T-cell (primary cell): ENCODE results near the gene KCNQ2. TPM values are rescaled to one million over a fixed set of nuclear protein-coding genes. Genes with fewer than 3 reads are reported as not detected.

Source experiments
- ATAC-seq, 4 experiments: fragments of 200-7000 bp in 3 of 4; fragments of 150-1000 bp in 1 of 4; cut with Tn5 transposase; replicated peaks in 1 of 4; 1 replicate in 3 of 4; 2 replicates in 1 of 4; pipeline ENCODE4 v1.10.0; 2021; ENCODE audit warnings: moderate library complexity in 3 of 4, mild to moderate bottlenecking in 2 of 4, moderate number of reproducible peaks in 1 of 4
- CTCF ChIA-PET, 2 donors: fragments of 300-600 bp; sonication (Branson Sonifier 250); formaldehyde crosslinking; loops; one replicate each; lab custom pipeline; 2022; ENCODE audit warnings: antibody characterized with exemption in 2 of 2; lab: Charles Lee
- POLR2A ChIA-PET, 2 donors: fragments of 300-600 bp; sonication (Branson Sonifier 250); formaldehyde crosslinking; loops; one replicate each; lab custom pipeline; 2022; ENCODE audit warnings: antibody characterized with exemption in 2 of 2; lab: Charles Lee
- DNase-seq, 35 experiments: peaks; one replicate each; pipeline versions ENCODE4 v3.0.0 to v3.0.0-alpha.2; 2013 to 2023
- H3K27ac ChIP-seq: one replicate; pipeline ENCODE4 v1.5.1; 2013; ENCODE audit warnings: low read length
- H3K27me3 ChIP-seq, 2 experiments: replicated peaks in 1 of 2; 1 replicate in 1 of 2; 2 replicates in 1 of 2; pipeline versions ENCODE4 v1.6.1 to v1.7.0; 2013; ENCODE audit warnings: low read length in 1 of 2, mixed read lengths in 1 of 2; ENCODE audit not compliant: control insufficient read depth in 2 of 2, insufficient read depth in 2 of 2; ENCODE audit errors: extremely low read depth in 1 of 2
- H3K36me3 ChIP-seq, 2 donors: 1 replicate in 1 of 2; 2 replicates in 1 of 2; pipeline versions ENCODE4 v1.6.1 to v1.7.0; 2013; ENCODE audit warnings: low read length in 1 of 2; ENCODE audit not compliant: control insufficient read depth in 2 of 2, insufficient read depth in 1 of 2; ENCODE audit errors: extremely low read depth in 1 of 2
- H3K4me1 ChIP-seq, 2 experiments: 1 replicate in 1 of 2; 2 replicates in 1 of 2; pipeline versions ENCODE4 v1.6.1 to v1.7.0; 2013; ENCODE audit warnings: low read length in 2 of 2, mixed read lengths in 1 of 2; ENCODE audit not compliant: insufficient read depth in 2 of 2, control insufficient read depth in 1 of 2; ENCODE audit errors: extremely low read depth in 1 of 2
- H3K4me3 ChIP-seq, 2 donors: 1 replicate in 1 of 2; 2 replicates in 1 of 2; pipeline versions ENCODE4 v1.5.1 to v1.7.0; 2013; ENCODE audit warnings: mild to moderate bottlenecking in 2 of 2, low read length in 1 of 2, moderate library complexity in 1 of 2; ENCODE audit not compliant: control insufficient read depth in 1 of 2; ENCODE audit errors: extremely low read depth in 1 of 2
- H3K9me3 ChIP-seq: 2 replicates; pipeline ENCODE4 v1.7.0; 2013
- H3K27ac Mint-ChIP-seq, 2 donors: one replicate each; pipeline ENCODE4 v1.8.0; 2020 to 2021; ENCODE audit warnings: mild to moderate bottlenecking in 2 of 2, mixed read lengths in 2 of 2
- H3K27me3 Mint-ChIP-seq, 2 donors: one replicate each; pipeline ENCODE4 v1.8.0; 2021 to 2022; ENCODE audit warnings: mixed read lengths in 2 of 2
- H3K36me3 Mint-ChIP-seq: one replicate; pipeline ENCODE4 v1.8.0; 2021; ENCODE audit warnings: mixed read lengths
- H3K4me1 Mint-ChIP-seq, 3 donors: one replicate each; pipeline ENCODE4 v1.8.0; 2020 to 2022; ENCODE audit warnings: mixed read lengths in 3 of 3, mild to moderate bottlenecking in 1 of 3
- H3K4me3 Mint-ChIP-seq, 3 donors: one replicate each; pipeline ENCODE4 v1.8.0; 2020 to 2022; ENCODE audit warnings: mild to moderate bottlenecking in 3 of 3, mixed read lengths in 3 of 3, moderate library complexity in 3 of 3
- H3K9me3 Mint-ChIP-seq, 3 donors: one replicate each; pipeline ENCODE4 v1.8.0; 2020 to 2022; ENCODE audit warnings: mixed read lengths in 3 of 3
- WGBS: methylation state at CpG from one replicate; pipeline ENCODE4 v1.1.5; 2013; ENCODE audit warnings: missing lambda C conversion rate; ENCODE audit not compliant: insufficient coverage; 5-methylcytosine and 5-hydroxymethylcytosine counted together
- total RNA-seq, 35 experiments: library from RNA in 6 of 35; stranded (reverse) in 6 of 35; fragments of 120-200 nt in 1 of 35; gene quantifications; one replicate each; pipeline versions ENCODE4 v1.2.1 to v1.2.4 and lab custom pipeline; 2013 to 2026

Gene KCNQ2
- total RNA-seq, 5 donors from 2014 or later (not counting 1 experiment from before 2014, with no cell fraction given) = 0.19 to 0.49 (median 0.32) TPM

GRCh38 chr20:63434599-63435378 lies 37.7 kb downstream of the KCNQ2 start:
- Histone ChIP-seq H3K9me3 (no peaks in the 10 kb centered on the region), H3K36me3 (no peaks in the 10 kb centered on the region), H3K4me1 (peaks cover 0 to 18% of the 10 kb centered on the region in 2 experiments), H3K27me3 (peaks cover 0 to 45% of the 10 kb centered on the region in 2 experiments), H3K4me3 (no peak overlapping the region), H3K27ac (no peak overlapping the region)
- H3K27ac Mint-ChIP-seq = peak overlapping the region; percentile 40 to 86
- ChIA-PET POLR2A (no interaction called here), CTCF (no interaction called here)
- no peaks in the 10 kb centered on the region for H3K9me3 Mint-ChIP-seq
- ATAC-seq (peak; percentile 72 to 77 (median 74)), DNase-seq (peak; percentile 49 to 88 (median 73))
- H3K4me3 Mint-ChIP-seq = peak overlapping the region; percentile 6 to 65 (median 53)
- H3K36me3 Mint-ChIP-seq = no peaks in the 10 kb centered on the region
- peaks cover 3 to 10% of the 10 kb centered on the region in 2 donors for H3K27me3 Mint-ChIP-seq
- 11% methylated on average over 18 of the region's 33 CpGs for WGBS
- H3K4me1 Mint-ChIP-seq = peaks cover 8 to 12% (median 9%) of the 10 kb centered on the region in 3 donors

DNA sequence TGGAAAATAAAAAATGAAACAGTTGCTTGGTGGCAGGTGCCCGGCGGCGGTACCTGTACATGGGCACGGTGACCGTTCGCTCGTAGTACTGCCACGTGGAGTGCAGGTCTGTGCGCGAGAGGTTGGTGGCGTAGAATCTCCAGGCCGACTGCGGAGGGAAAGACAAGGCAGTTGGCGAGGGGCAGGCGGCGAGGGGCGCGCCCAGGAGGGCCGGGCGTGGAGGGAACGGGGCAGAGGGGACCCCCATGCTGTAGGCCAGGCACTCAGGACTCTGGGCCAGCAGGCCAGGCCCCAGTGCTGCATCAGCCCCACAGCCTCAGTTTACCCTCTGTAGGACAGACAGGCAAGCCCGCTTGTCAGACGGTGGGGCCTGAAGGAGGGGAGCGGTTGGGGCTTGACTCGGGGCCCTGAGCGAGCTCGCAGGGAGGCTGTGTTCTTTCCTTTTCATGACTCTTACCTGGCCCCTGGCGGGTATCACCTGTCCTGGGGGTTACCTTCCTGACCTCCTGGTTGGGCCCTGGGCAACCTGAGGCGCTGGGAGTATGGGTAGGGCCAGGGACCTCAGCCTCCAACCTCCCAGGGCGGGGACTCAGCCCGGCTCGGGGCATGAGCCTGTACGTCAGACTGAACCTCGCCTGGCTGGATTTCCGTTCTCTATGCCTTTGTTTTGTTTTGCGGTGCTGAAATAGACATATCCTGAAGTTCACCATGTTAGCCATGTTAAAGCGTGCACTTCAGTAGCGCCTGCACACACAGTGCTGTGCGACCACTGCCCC lies 38.5 kb downstream of the KCNQ2 start:
- ChIA-PET CTCF (no interaction called here), POLR2A (interaction anchor here in 1 of 2 donors (0.5 kb wide), 1 partner anchor 566 kb away, joined by 8 read pairs; no protein-coding TSS in a partner anchor)
- no peak overlapping the region for H3K27ac ChIP-seq
- Mint-ChIP-seq H3K27ac (peak overlapping the region in 1 of 2 donors; percentile 58), H3K36me3 (no peaks in the 10 kb centered on the region), H3K4me1 (peaks cover 8 to 12% (median 9%) of the 10 kb centered on the region in 3 donors), H3K9me3 (no peaks in the 10 kb centered on the region), H3K4me3 (peak overlapping the region in 2 of 3 donors; percentile 40 to 65), H3K27me3 (peaks cover 3 to 10% of the 10 kb centered on the region in 2 donors)
- peaks cover 0 to 42% of the 10 kb centered on the region in 2 experiments for H3K27me3 ChIP-seq
- peaks cover 0 to 18% of the 10 kb centered on the region in 2 experiments for H3K4me1 ChIP-seq
- WGBS = 90% methylated on average over 39 of the region's 39 CpGs
- DNase-seq (peak in 19 of 35 experiments; percentile 3 to 51 (median 22)), ATAC-seq (peak; percentile 32 to 73 (median 52))
- no peaks in the 10 kb centered on the region for H3K9me3 ChIP-seq
- H3K4me3 ChIP-seq = no peak overlapping the region
- no peaks in the 10 kb centered on the region for H3K36me3 ChIP-seq

DNA sequence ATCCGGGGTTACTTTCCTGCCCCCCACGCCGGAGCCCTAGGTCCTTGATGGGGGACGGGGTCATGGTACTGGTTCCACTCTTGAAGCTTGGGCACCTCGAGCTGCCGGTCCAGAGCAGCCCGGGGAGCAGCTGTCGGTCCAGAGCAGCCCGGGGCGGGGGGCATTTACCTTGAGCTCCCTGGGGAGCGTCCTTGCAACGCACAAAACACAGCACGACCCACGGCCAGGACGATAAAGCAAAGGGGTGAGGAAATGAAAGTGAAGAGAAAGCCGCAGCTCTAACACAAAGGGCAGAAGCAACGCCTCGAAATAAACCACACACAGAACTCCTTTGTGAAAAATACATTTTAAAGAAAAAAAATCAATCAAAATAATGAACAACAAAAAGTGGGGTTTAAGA lies 39.1 kb downstream of the KCNQ2 start:
- Histone ChIP-seq H3K4me3 (no peak overlapping the region), H3K36me3 (no peaks in the 10 kb centered on the region), H3K27me3 (peaks cover 0 to 36% of the 10 kb centered on the region in 2 experiments), H3K9me3 (no peaks in the 10 kb centered on the region), H3K27ac (no peak overlapping the region), H3K4me1 (peaks cover 0 to 18% of the 10 kb centered on the region in 2 experiments)
- Mint-ChIP-seq H3K27ac (no peak overlapping the region), H3K27me3 (peaks cover 3 to 5% of the 10 kb centered on the region in 2 donors), H3K4me3 (peak overlapping the region in 1 of 3 donors; percentile 4), H3K36me3 (no peaks in the 10 kb centered on the region), H3K4me1 (peaks cover 8 to 12% (median 9%) of the 10 kb centered on the region in 3 donors), H3K9me3 (no peaks in the 10 kb centered on the region)
- WGBS = 89% methylated on average over 7 of the region's 18 CpGs
- DNase-seq (no peak), ATAC-seq (no peak)
- POLR2A ChIA-PET = interaction anchor here in 1 of 2 donors (0.5 kb wide), 1 partner anchor 567 kb away, joined by 8 read pairs; no protein-coding TSS in a partner anchor
- CTCF ChIA-PET = no interaction called here

DNA sequence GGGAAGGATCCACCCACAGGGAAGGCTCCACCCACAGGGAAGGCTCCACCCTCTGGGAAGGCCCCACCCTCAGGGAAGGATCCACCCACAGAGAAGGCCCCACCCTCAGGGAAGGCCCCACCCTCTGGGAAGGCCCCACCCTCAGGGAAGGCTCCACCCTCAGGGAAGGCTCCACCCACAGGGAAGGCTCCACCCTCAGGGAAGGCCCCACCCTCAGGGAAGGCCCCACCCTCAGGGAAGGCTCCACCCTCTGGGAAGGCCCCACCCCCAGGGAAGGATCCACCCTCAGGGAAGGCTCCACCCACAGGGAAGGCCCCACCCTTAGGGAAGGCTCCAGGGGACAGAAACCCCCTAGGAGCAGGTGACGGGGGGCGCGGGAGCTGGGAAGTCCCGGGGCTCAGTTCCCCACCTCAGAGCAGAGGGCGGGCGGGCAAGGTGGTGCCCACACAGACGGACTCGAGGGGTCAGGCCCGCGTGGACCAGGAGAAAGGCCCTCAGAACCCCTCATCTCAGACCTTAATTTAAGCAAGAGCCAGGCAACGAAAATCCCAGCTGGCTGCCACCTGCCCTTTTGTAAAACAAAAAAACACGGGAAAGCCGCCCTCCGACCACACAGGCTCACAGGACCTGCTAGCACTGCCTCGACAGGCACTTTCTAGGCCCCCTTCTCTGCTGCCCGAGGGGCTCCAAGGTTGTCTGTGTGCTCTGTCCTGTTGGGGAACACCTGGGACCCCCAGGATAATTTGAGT lies 39.7 kb downstream of the KCNQ2 start:
- Histone ChIP-seq H3K36me3 (no peaks in the 10 kb centered on the region), H3K9me3 (no peaks in the 10 kb centered on the region), H3K27ac (no peak overlapping the region), H3K4me3 (no peak overlapping the region), H3K27me3 (peaks cover 0 to 33% of the 10 kb centered on the region in 2 experiments), H3K4me1 (peaks cover 0 to 18% of the 10 kb centered on the region in 2 experiments)
- DNase-seq (no peak), ATAC-seq (no peak)
- POLR2A ChIA-PET = no interaction called here
- Mint-ChIP-seq H3K27ac (no peak overlapping the region), H3K36me3 (no peaks in the 10 kb centered on the region), H3K27me3 (peaks cover 3 to 5% of the 10 kb centered on the region in 2 donors), H3K4me1 (peaks cover 8 to 12% (median 9%) of the 10 kb centered on the region in 3 donors), H3K4me3 (no peak overlapping the region), H3K9me3 (no peaks in the 10 kb centered on the region)
- CTCF ChIA-PET = no interaction called here
- 96% methylated on average over 16 of the region's 16 CpGs for WGBS

DNA sequence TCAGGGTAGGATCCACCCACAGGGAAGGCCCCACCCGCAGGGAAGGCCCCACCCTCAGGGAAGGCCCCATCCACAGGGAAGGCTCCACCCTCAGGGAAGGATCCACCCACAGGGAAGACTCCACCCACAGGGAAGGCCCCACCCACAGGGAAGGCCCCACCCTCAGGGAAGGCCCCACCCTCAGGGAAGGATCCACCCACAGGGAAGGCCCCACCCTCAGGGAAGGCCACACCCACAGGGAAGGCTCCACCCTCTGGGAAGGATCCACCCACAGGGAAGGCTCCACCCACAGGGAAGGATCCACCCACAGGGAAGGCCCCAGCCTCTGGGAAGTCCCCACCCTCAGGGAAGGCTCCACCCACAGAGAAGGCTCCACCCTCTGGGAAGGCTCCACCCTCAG lies 40.5 kb downstream of the KCNQ2 start:
- Mint-ChIP-seq H3K9me3 (no peaks in the 10 kb centered on the region), H3K36me3 (no peaks in the 10 kb centered on the region), H3K27me3 (peaks cover under 1 to 1% of the 10 kb centered on the region in 2 donors), H3K4me3 (no peak overlapping the region), H3K4me1 (peaks cover 8 to 12% (median 9%) of the 10 kb centered on the region in 3 donors), H3K27ac (no peak overlapping the region)
- ChIA-PET CTCF (no interaction called here), POLR2A (no interaction called here)
- Histone ChIP-seq H3K36me3 (no peaks in the 10 kb centered on the region), H3K4me1 (peaks cover 0 to 18% of the 10 kb centered on the region in 2 experiments), H3K4me3 (no peak overlapping the region), H3K27ac (no peak overlapping the region), H3K27me3 (peaks cover 0 to 28% of the 10 kb centered on the region in 2 experiments), H3K9me3 (no peaks in the 10 kb centered on the region)
- DNase-seq = no peak
- ATAC-seq = no peak
- no CpG with 5 or more reads among the region's 1 CpG for WGBS

DNA sequence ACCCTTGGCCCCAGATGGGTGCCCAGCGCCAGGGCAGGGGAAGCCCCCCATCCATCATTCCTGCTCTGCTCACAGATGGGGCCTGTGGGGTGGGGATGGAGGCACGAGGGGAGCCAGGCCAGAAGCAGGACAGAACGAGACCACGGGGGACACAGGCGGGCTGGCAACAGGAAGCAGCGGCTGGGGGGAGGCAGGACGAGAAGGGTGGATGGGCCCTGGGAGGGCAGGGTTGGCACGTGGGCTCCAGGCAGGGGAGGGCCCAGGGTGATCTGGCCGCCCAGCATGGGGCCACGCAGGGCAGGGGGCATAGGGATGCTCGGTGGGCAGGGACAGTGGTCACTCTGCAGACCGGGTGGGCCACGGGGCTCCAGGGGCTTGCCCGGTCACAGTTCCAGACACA lies 41.6 kb downstream of the KCNQ2 start:
- H3K27me3 ChIP-seq = peaks cover 0 to 27% of the 10 kb centered on the region in 2 experiments
- H3K4me3 Mint-ChIP-seq = no peak overlapping the region
- no peak for DNase-seq
- H3K36me3 ChIP-seq = no peaks in the 10 kb centered on the region
- H3K4me1 ChIP-seq = peaks cover 0 to 18% of the 10 kb centered on the region in 2 experiments
- H3K36me3 Mint-ChIP-seq = no peaks in the 10 kb centered on the region
- no peak overlapping the region for H3K4me3 ChIP-seq
- H3K27ac Mint-ChIP-seq = no peak overlapping the region
- no peaks in the 10 kb centered on the region for H3K9me3 ChIP-seq
- POLR2A ChIA-PET = no interaction called here
- no peaks in the 10 kb centered on the region for H3K27me3 Mint-ChIP-seq
- H3K27ac ChIP-seq = no peak overlapping the region
- CTCF ChIA-PET = no interaction called here
- WGBS = 74% methylated on average over 9 of the region's 14 CpGs
- no peaks in the 10 kb centered on the region for H3K9me3 Mint-ChIP-seq
- ATAC-seq = no peak
- peaks cover 8 to 12% (median 9%) of the 10 kb centered on the region in 3 donors for H3K4me1 Mint-ChIP-seq
